Activated CD8-positive, alpha-beta memory T cell treated with anti-CD3 and anti-CD28 coated beads, Interleukin-2, amount 50 U/mL, for 24 hours (primary cell): Measurements from ENCODE around the gene SPTBN5.
A peak's percentile ranks its signal among the peaks of the same experiment; 100 is the strongest.

Experiments
- DNase-seq: peaks from one replicate; pipeline ENCODE4 v3.0.0-alpha.2; 2020; ENCODE audit errors: extremely low read depth

Gene SPTBN5

GRCh38 chr15:41893422-41894250 lies at the start of gene SPTBN5:
Gene SPTBN5, minus strand, starts transcription at chr15:41894053. Its CDS starts 556 bp downstream, at chr15:41893497.
- DNase-seq: no peak

GRCh38 chr15:41942886-41943285 lies 49.0 kb upstream of the SPTBN5 start:
- DNase-seq: no peak

- no peak for DNase-seq
Measured at GRCh38 chr15:41941644-41942415, 48.0 kb upstream of the SPTBN5 start.

GRCh38 chr15:41940441-41940857 lies 46.6 kb upstream of the SPTBN5 start:
- DNase-seq: no peak

- DNase-seq: no peak
Measured at GRCh38 chr15:41939986-41940385, 46.1 kb upstream of the SPTBN5 start.

GRCh38 chr15:41937568-41937923 lies 43.7 kb upstream of the SPTBN5 start:
- DNase-seq: no peak

GRCh38 chr15:41936649-41937567 lies 43.1 kb upstream of the SPTBN5 start:
- DNase-seq: peak; percentile 46

GRCh38 chr15:41936155-41936554 lies 42.3 kb upstream of the SPTBN5 start:
- no peak for DNase-seq

- no peak for DNase-seq
Measured at GRCh38 chr15:41935566-41936020, 41.7 kb upstream of the SPTBN5 start.

GRCh38 chr15:41934843-41935242 lies 41.0 kb upstream of the SPTBN5 start:
- peak; percentile 50 for DNase-seq

GRCh38 chr15:41933771-41934170 lies 39.9 kb upstream of the SPTBN5 start:
- no peak for DNase-seq

- no peak for DNase-seq
Measured at GRCh38 chr15:41933326-41933725, 39.5 kb upstream of the SPTBN5 start.

GRCh38 chr15:41932511-41933289 lies 38.8 kb upstream of the SPTBN5 start:
- no peak for DNase-seq

GRCh38 chr15:41932101-41932500 lies 38.2 kb upstream of the SPTBN5 start:
- DNase-seq: no peak

- no peak for DNase-seq
Measured at GRCh38 chr15:41930867-41931222, 37.0 kb upstream of the SPTBN5 start.

GRCh38 chr15:41930221-41930866 lies 36.5 kb upstream of the SPTBN5 start:
- no peak for DNase-seq

- DNase-seq: no peak
Measured at GRCh38 chr15:41928637-41929620, 35.1 kb upstream of the SPTBN5 start.

- DNase-seq: no peak
Measured at GRCh38 chr15:41928100-41928499, 34.2 kb upstream of the SPTBN5 start.

GRCh38 chr15:41927536-41927935 lies 33.7 kb upstream of the SPTBN5 start:
- no peak for DNase-seq
